Right lobe of liver (tissue), 6 donors: ENCODE data around the gene NCLN. TPM values are rescaled to one million over a fixed set of nuclear protein-coding genes. Genes with fewer than 3 reads are reported as not detected.
"Not testable (repeated sequence)": the region's sequence is repeated elsewhere in the genome, so short reads cannot be mapped to it uniquely, and the experiment has no call there.

Experiments
- ATAC-seq, 4 donors: fragments of 200-7000 bp; cut with Tn5 transposase; one replicate each; pipeline ENCODE4 v1.9.1; 2020; ENCODE audit warnings: mild to moderate bottlenecking in 4 of 4, moderate library complexity in 4 of 4
- DNase-seq, 3 donors: peaks; one replicate each; pipeline ENCODE4 v3.0.0-alpha.2; 2020
- H3K27ac ChIP-seq, 3 donors: fragments of 200-600 bp; one replicate each; pipeline ENCODE4 v1.8.0; 2022
- H3K27me3 ChIP-seq, 2 donors: fragments of 200-600 bp; one replicate each; pipeline ENCODE4 v1.8.0; 2022
- H3K36me3 ChIP-seq, 4 donors: fragments of 200-600 bp; sonication (generic) in 1 of 4; one replicate each; pipeline versions ENCODE4 v1.5.1 to v1.8.0; 2017 to 2022; ENCODE audit warnings: control low read depth in 1 of 4
- H3K4me1 ChIP-seq, 4 donors: fragments of 200-600 bp; sonication (generic) in 1 of 4; one replicate each; pipeline versions ENCODE4 v1.5.1 to v1.8.0; 2017 to 2022; ENCODE audit warnings: control low read depth in 1 of 4
- H3K4me3 ChIP-seq, 3 donors: fragments of 200-600 bp; one replicate each; pipeline ENCODE4 v1.8.0; 2022
- H3K9me3 ChIP-seq, 4 donors: fragments of 200-600 bp; sonication (generic) in 1 of 4; one replicate each; pipeline versions ENCODE4 v1.5.1 to v1.8.0; 2017 to 2022; ENCODE audit warnings: control low read depth in 1 of 4
- POLR2A ChIP-seq: fragments of 450-650 bp; IDR thresholded peaks from one replicate; pipeline ENCODE4 v1.6.1; 2017; ENCODE audit warnings: antibody characterized with exemption, mild to moderate bottlenecking
- WGBS: methylation state at CpG from one replicate; pipeline ENCODE4 v1.1.6; 2018; ENCODE audit warnings: low coverage, low lambda C conversion rate; ENCODE audit not compliant: insufficient coverage; ENCODE audit errors: missing lambda C conversion rate; 5-methylcytosine and 5-hydroxymethylcytosine counted together
- intact Hi-C, 2 donors: fragments of 100-400 bp; cut with DNase I; formaldehyde crosslinking; loops; one replicate each; pipeline versions ENCODE4 v1.11.2 to v1.14.1; 2022
- total RNA-seq, 6 experiments: library from RNA; depleted of rRNA in 2 of 6; stranded (reverse); fragments of >200 nt in 2 of 6; fragmentation: NEBNext Ultra II Directional in 3 of 6; extraction: Animal tissue kit (Norgen Biotek cat#: 25700) in 3 of 6; gene quantifications; one replicate each; pipeline versions ENCODE4 v1.1.0 to v1.2.4, GENCODE V29; 2016 to 2023
- TF ChIP-seq, protein P1 (sequence below), 4 donors: fragments of 200-600 bp in 3 of 4; fragments of 450-650 bp in 1 of 4; IDR thresholded peaks; one replicate each; pipeline versions ENCODE4 v1.5.1 to v1.8.0; 2016 to 2022; ENCODE audit warnings: antibody characterized with exemption in 4 of 4, mild to moderate bottlenecking in 2 of 4
- donor health status: DM: no; HTN: yes; CAD: no.
- donor health status: DM: no; HTN: no; CAD: no.
- donor health status: DM: no; HTN: no; CAD: no.
- donor health status: DM: no; HTN: yes; CAD: no.
- donor health status: DM: no; HTN: yes; CAD: no.

Gene NCLN
- total RNA-seq, 6 experiments from 2014 or later, result 32.0 to 59.9 (median 40.4) TPM

DNA sequence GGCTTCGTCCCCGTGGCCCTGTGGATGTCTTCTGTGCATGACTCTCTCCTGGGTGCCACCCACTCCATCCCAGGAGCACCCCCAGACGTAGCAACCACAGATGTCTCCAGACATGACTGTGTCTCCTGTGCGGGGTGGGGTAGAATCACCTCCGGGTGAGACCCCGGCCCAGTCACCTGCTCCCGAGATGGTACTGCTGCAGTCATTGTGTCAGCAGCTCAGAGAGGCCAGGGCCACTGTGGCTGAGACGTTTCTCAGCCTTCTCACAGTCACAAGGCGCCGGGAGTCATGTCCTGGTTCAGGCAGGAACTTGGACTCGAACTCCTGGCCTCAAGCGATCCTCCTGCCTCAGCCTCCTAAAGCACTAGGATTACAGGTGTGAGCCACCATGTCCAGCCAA is 16.6 kb downstream of the NCLN start:
- no peaks in the 10 kb centered on the region for H3K4me1 ChIP-seq
- intact Hi-C loops, result no loop called here
- ATAC-seq (no peak), DNase-seq (no peak)
- H3K27ac ChIP-seq, result no peak overlapping the region
- H3K4me3 ChIP-seq, result no peak overlapping the region
- H3K27me3 ChIP-seq, result no peaks in the 10 kb centered on the region
- H3K9me3 ChIP-seq, result no peaks in the 10 kb centered on the region
- no peak for TF ChIP-seq POLR2A
- TF ChIP-seq, protein P1, sequence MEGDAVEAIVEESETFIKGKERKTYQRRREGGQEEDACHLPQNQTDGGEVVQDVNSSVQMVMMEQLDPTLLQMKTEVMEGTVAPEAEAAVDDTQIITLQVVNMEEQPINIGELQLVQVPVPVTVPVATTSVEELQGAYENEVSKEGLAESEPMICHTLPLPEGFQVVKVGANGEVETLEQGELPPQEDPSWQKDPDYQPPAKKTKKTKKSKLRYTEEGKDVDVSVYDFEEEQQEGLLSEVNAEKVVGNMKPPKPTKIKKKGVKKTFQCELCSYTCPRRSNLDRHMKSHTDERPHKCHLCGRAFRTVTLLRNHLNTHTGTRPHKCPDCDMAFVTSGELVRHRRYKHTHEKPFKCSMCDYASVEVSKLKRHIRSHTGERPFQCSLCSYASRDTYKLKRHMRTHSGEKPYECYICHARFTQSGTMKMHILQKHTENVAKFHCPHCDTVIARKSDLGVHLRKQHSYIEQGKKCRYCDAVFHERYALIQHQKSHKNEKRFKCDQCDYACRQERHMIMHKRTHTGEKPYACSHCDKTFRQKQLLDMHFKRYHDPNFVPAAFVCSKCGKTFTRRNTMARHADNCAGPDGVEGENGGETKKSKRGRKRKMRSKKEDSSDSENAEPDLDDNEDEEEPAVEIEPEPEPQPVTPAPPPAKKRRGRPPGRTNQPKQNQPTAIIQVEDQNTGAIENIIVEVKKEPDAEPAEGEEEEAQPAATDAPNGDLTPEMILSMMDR (IDR thresholded peaks at IDR 0.05), result no peak
- H3K36me3 ChIP-seq, result peaks cover 0 to 18% (median under 1%) of the 10 kb centered on the region in 4 donors
- WGBS, result 70% methylated on average over 3 of the region's 12 CpGs

DNA sequence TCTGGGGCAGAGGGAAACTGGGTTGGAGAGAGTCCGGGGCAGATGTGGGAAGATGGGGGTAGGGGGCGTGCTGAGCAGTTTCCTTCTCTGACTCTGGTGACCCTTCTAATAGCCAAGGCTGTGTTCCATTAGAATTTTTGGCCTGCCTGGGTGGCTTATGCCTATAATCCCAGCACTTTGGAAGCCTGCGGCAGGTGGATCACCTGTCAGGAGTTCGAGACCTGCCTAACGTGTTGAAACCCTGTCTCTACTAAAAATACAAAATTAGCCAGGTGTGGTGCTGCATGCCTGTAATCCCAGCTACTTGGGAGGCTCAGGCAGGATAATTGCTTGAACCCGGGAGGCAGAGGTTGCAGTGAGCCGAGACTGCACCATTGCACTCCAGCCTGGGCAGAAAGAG is 17.2 kb downstream of the NCLN start:
- peaks cover 0 to 21% (median 2%) of the 10 kb centered on the region in 4 donors for H3K36me3 ChIP-seq
- ATAC-seq, H3K27me3 ChIP-seq, H3K4me3 ChIP-seq, intact Hi-C loops, H3K9me3 ChIP-seq, DNase-seq, H3K4me1 ChIP-seq, H3K27ac ChIP-seq: not testable (repeated sequence)
- 85% methylated on average over 2 of the region's 7 CpGs for WGBS

DNA sequence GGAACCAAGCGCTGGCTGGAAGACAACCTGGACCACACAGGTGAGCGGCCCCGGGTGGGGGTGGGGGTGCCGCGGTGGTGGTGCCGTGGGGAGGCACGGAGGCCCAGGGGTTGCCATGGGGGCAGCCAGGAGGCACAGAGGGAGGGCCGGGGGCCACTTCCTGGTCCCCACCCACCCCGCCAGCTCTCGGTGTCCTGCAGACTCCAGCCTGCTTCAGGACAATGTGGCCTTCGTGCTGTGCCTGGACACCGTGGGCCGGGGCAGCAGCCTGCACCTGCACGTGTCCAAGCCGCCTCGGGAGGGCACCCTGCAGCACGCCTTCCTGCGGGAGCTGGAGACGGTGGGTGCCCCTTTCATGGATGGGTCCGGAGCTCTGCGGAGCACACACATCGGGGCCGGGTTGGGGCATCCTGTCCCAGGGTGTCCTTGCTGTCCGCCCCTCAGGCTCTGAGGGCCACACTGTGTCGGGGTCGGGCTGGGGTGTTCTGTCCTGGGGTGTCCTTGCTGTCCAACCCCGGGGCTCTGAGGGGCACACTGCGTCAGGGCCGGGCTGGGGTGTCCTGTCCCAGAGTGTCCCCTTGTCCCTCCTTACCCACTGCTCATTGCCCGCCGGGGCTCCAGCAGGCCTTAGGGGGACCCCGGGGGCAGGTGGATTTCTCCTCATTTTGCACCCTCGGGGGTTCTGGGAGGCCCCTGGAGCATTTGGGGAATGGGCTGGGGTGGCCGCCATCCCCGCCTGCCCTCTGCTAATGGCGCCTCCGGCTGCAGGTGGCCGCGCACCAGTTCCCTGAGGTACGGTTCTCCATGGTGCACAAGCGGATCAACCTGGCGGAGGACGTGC is 18.3 kb downstream of the NCLN start:
- Histone ChIP-seq H3K36me3 (peaks cover 0 to 21% (median 3%) of the 10 kb centered on the region in 4 donors), H3K9me3 (no peaks in the 10 kb centered on the region), H3K4me1 (no peaks in the 10 kb centered on the region), H3K27me3 (no peaks in the 10 kb centered on the region), H3K27ac (no peak overlapping the region), H3K4me3 (no peak overlapping the region)
- WGBS, result no CpG with 5 or more reads among the region's 43 CpGs
- intact Hi-C loops, result no loop called here
- ATAC-seq (no peak), DNase-seq (no peak)
- no peak for TF ChIP-seq POLR2A
- TF ChIP-seq, protein P1 (IDR thresholded peaks at IDR 0.05), result no peak

DNA sequence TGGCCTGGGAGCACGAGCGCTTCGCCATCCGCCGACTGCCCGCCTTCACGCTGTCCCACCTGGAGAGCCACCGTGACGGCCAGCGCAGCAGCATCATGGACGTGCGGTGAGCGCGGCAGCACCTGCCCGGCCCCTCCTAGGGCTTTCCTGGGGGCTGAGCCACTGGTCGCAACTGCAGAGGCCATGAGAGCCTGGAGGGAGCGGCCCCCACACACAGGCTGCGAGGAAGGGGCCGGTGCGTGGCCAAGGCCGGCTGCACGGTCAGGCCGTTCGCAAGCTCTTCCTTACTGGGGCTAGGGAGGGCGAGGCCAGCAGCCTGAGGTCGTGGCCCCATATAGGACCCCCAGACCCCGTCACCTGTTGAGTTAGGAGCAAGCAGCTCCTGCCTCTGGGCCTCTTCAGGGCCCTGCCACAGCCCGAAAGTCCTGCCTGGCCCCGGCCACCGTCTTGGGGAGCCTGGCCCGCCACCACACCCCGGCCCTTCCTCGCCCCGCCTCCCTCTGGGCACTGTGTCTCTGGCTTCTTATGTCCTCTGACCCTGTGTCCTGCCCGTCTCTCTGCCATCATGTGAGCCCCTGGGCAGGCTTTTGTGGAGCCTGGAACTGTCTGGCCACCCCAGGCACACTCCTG is 19.0 kb downstream of the NCLN start:
- TF ChIP-seq POLR2A, result no peak
- TF ChIP-seq, protein P1 (IDR thresholded peaks at IDR 0.05), result no peak
- Histone ChIP-seq H3K36me3 (peaks cover 0 to 21% (median 3%) of the 10 kb centered on the region in 4 donors), H3K9me3 (no peaks in the 10 kb centered on the region), H3K4me3 (no peak overlapping the region), H3K27ac (no peak overlapping the region), H3K27me3 (no peaks in the 10 kb centered on the region), H3K4me1 (no peaks in the 10 kb centered on the region)
- DNase-seq, result no peak
- no CpG with 5 or more reads among the region's 35 CpGs for WGBS
- ATAC-seq, result no peak
- intact Hi-C loops, result no loop called here
